ENCODE measurements around the gene SMIM38. TPM values are rescaled to one million over a fixed set of nuclear protein-coding genes. Genes with fewer than 3 reads are reported as not detected.

The SMIM38 gene
- total and polyA plus RNA-seq, 2 donors (not counting 1 experiment from before 2014, with no cell fraction given): 1.2 to 1.6 TPM

DNA sequence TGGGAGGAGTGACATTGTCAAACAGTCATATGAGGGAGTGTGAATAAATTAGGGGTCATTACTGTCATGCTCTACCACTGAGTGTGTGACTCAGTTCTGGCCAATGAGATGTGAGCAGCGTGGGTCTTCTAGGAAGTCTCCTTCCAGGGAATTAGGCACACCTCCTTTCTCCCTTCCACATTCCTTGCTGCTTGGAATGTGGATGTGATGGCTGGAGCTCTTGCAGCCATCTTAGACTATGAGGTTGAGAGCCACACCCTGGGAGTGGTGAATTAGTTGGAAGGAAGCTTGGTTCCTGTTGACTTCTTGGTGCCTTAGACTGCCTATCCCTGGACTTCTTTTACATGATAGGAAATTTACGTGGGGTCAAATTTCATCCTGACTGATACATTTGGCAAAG, 36.5 kb upstream of the SMIM38 start:
- Histone ChIP-seq H3K27ac (ENCODE audit: low read length in 2 of 2) (no peak overlapping the region), H3K4me3 (ENCODE audit: control extremely low read depth in 1 of 5, extremely low read depth in 1 of 5, insufficient read depth in 1 of 5, low read depth in 2 of 5, low read length in 4 of 5) (no peak overlapping the region), H3K36me3 (replicated peaks in 1 of 2; ENCODE audit: control extremely low read depth in 1 of 2, control insufficient read depth in 1 of 2, extremely low read depth in 1 of 2, insufficient read depth in 2 of 2, low read length in 1 of 2) (no peaks in the 10 kb centered on the region), H4K20me1 (ENCODE audit: control insufficient read depth, insufficient read depth, low read length, poor library complexity, severe bottlenecking) (no peaks in the 10 kb centered on the region), H3K79me2 (ENCODE audit: control insufficient read depth, insufficient read depth, low read length) (no peaks in the 10 kb centered on the region), H3K9me3 (ENCODE audit: control extremely low read depth in 1 of 3, control insufficient read depth in 2 of 3, insufficient read depth in 1 of 3, low read length in 2 of 3) (peaks cover 0 to 10% (median 0%) of the 10 kb centered on the region in 3 donors), H3K27me3 (replicated peaks in 1 of 4; ENCODE audit: control extremely low read depth in 1 of 4, control insufficient read depth in 3 of 4, insufficient read depth in 4 of 4, low read length in 3 of 4) (no peaks in the 10 kb centered on the region), H3K4me1 (ENCODE audit: control insufficient read depth in 2 of 2, insufficient read depth in 2 of 2, low read length in 2 of 2) (peaks cover 22 to 31% of the 10 kb centered on the region in 2 donors), H3K9ac (ENCODE audit: low read length) (no peak overlapping the region), H2AFZ (ENCODE audit: insufficient read depth, low read depth, low read length, poor library complexity, severe bottlenecking) (no peak overlapping the region), H3K4me2 (replicated peaks; ENCODE audit: low read depth, low read length, poor library complexity, severe bottlenecking) (no peak overlapping the region)
- intact Hi-C loops (cut with micrococcal nuclease): no loop called here
- Mint-ChIP-seq H3K27ac (no peak overlapping the region), H3K9me3 (ENCODE audit: insufficient read depth) (no peaks in the 10 kb centered on the region), H3K4me3 (no peak overlapping the region), H3K27me3 (no peaks in the 10 kb centered on the region), H3K4me1 (peaks cover 24% of the 10 kb centered on the region)
- ChIA-PET CTCF (no interaction called here), POLR2A (interaction anchor here (0.6 kb wide), 1 partner anchor 419 kb away, joined by 4 read pairs; no protein-coding TSS in a partner anchor)
- no peak for TF ChIP-seq EZH2 (IDR thresholded peaks at IDR 0.05; ENCODE audit: borderline replicate concordance, insufficient read depth, low read depth, low read length, poor library complexity, severe bottlenecking)
- TF ChIP-seq, protein P1, sequence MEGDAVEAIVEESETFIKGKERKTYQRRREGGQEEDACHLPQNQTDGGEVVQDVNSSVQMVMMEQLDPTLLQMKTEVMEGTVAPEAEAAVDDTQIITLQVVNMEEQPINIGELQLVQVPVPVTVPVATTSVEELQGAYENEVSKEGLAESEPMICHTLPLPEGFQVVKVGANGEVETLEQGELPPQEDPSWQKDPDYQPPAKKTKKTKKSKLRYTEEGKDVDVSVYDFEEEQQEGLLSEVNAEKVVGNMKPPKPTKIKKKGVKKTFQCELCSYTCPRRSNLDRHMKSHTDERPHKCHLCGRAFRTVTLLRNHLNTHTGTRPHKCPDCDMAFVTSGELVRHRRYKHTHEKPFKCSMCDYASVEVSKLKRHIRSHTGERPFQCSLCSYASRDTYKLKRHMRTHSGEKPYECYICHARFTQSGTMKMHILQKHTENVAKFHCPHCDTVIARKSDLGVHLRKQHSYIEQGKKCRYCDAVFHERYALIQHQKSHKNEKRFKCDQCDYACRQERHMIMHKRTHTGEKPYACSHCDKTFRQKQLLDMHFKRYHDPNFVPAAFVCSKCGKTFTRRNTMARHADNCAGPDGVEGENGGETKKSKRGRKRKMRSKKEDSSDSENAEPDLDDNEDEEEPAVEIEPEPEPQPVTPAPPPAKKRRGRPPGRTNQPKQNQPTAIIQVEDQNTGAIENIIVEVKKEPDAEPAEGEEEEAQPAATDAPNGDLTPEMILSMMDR (IDR thresholded peaks at IDR 0.05): no peak
- DNase-seq (no peak), ATAC-seq (ENCODE audit: low read depth) (no peak)
- WGBS (ENCODE audit: insufficient coverage): 43% methylated on average over 1 of the region's 2 CpGs

DNA sequence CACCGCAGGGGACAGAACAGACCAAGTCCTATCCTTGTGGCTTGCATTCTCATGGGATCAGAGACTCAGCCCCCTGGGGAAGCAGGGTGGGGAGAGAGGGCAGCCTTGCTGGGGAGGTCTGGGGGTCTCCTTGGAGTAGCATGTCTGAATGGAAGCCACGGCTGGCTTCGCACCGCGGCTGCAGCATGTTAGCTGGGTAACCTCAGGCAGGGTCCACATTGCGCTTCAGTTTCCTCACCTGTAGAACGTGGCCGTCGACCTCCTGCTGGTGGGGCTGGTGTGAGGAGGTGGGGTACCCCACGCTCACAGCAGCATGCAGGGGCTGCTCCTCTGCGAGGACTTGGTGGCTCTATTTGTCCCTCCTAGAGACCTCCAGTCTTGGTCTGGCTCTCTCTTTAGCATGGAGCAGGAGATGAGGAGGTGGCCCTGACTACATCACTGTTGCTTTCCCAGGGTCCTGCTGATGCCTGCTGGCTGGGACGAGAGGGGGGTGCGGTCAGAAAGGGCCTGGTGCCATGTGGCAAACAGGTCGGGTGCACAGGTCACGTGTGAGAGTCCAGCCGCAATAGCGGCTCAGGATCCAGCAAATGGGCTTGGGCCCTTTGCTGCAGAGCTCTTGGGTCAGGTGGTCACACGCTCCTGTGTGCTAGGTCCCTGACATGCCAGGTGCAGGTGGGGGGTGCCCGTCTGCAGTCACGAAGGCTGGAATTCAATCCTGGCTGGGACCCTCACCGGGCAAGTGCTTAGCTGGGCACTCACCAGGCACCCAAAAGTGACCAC, 35.4 kb upstream of the SMIM38 start:
- ChIA-PET CTCF (interaction anchor here (1.9 kb wide), 1 partner anchor 18 kb away, joined by 4 read pairs; no protein-coding TSS in a partner anchor), POLR2A (no interaction called here)

More for the DNA sequence above, 35.4 kb upstream of the SMIM38 start:
- Histone ChIP-seq H3K79me2 (ENCODE audit: control insufficient read depth, insufficient read depth, low read length) (no peaks in the 10 kb centered on the region), H3K36me3 (replicated peaks in 1 of 2; ENCODE audit: control extremely low read depth in 1 of 2, control insufficient read depth in 1 of 2, extremely low read depth in 1 of 2, insufficient read depth in 2 of 2, low read length in 1 of 2) (no peaks in the 10 kb centered on the region), H3K4me2 (replicated peaks; ENCODE audit: low read depth, low read length, poor library complexity, severe bottlenecking) (no peak overlapping the region), H4K20me1 (ENCODE audit: control insufficient read depth, insufficient read depth, low read length, poor library complexity, severe bottlenecking) (no peaks in the 10 kb centered on the region), H3K4me3 (ENCODE audit: control extremely low read depth in 1 of 5, extremely low read depth in 1 of 5, insufficient read depth in 1 of 5, low read depth in 2 of 5, low read length in 4 of 5) (no peak overlapping the region), H3K27me3 (replicated peaks in 1 of 4; ENCODE audit: control extremely low read depth in 1 of 4, control insufficient read depth in 3 of 4, insufficient read depth in 4 of 4, low read length in 3 of 4) (no peaks in the 10 kb centered on the region), H3K9me3 (ENCODE audit: control extremely low read depth in 1 of 3, control insufficient read depth in 2 of 3, insufficient read depth in 1 of 3, low read length in 2 of 3) (peaks cover 0 to 10% (median 0%) of the 10 kb centered on the region in 3 donors), H3K4me1 (ENCODE audit: control insufficient read depth in 2 of 2, insufficient read depth in 2 of 2, low read length in 2 of 2) (peaks cover 22 to 32% of the 10 kb centered on the region in 2 donors), H2AFZ (ENCODE audit: insufficient read depth, low read depth, low read length, poor library complexity, severe bottlenecking) (no peak overlapping the region), H3K27ac (ENCODE audit: low read length in 2 of 2) (no peak overlapping the region), H3K9ac (ENCODE audit: low read length) (no peak overlapping the region)
- no peak for DNase-seq
- no peak for ATAC-seq (ENCODE audit: low read depth)
- Mint-ChIP-seq H3K4me3 (no peak overlapping the region), H3K27ac (no peak overlapping the region), H3K4me1 (peaks cover 24% of the 10 kb centered on the region), H3K9me3 (ENCODE audit: insufficient read depth) (no peaks in the 10 kb centered on the region), H3K27me3 (no peaks in the 10 kb centered on the region)
- 93% methylated on average over 20 of the region's 21 CpGs for WGBS (ENCODE audit: insufficient coverage)
- TF ChIP-seq, protein P1 (IDR thresholded peaks at IDR 0.05): no peak
- TF ChIP-seq EZH2 (IDR thresholded peaks at IDR 0.05; ENCODE audit: borderline replicate concordance, insufficient read depth, low read depth, low read length, poor library complexity, severe bottlenecking): no peak
- intact Hi-C loops (cut with micrococcal nuclease): no loop called here

All from B cell (primary cell).